HEK293 (cell line): ENCODE results near the gene MICU1.

Experiments used
- CTCF ChIA-PET: fragments of 350-600 bp; formaldehyde crosslinking; extraction: SDS; loops from one replicate; lab custom pipeline; 2021; ENCODE audit warnings: antibody characterized with exemption; lab: Yijun Ruan, JAX
- POLR2A ChIA-PET: fragments of 300-600 bp; formaldehyde crosslinking; extraction: SDS; loops from one replicate; lab custom pipeline; 2020; ENCODE audit warnings: antibody characterized with exemption, inconsistent platforms; lab: Yijun Ruan, JAX
- H3K27ac ChIP-seq: fragments of 200-500 bp; sonication (Bioruptor generic); 2 replicates; pipeline ENCODE4 v1.5.1; 2014; ENCODE audit warnings: low read depth, low read length, control low read depth, inconsistent platforms; ENCODE audit errors: extremely low read depth
- H3K36me3 ChIP-seq, 2 experiments: fragments of 200-500 bp in 1 of 2; sonication (Bioruptor generic) in 1 of 2; 1 replicate in 1 of 2; 2 replicates in 1 of 2; pipeline ENCODE4 v1.5.1; 2014 to 2017; ENCODE audit warnings: inconsistent platforms in 2 of 2, low read length in 2 of 2; ENCODE audit not compliant: control insufficient read depth in 2 of 2, insufficient read depth in 1 of 2
- H3K4me1 ChIP-seq: fragments of 200-500 bp; sonication (Bioruptor generic); 2 replicates; pipeline ENCODE4 v1.5.1; 2014; ENCODE audit warnings: mild to moderate bottlenecking, low read length, inconsistent platforms; ENCODE audit not compliant: control insufficient read depth, insufficient read depth
- H3K4me3 ChIP-seq: 2 replicates; pipeline ENCODE4 v1.5.1; 2011; ENCODE audit warnings: low read depth, mild to moderate bottlenecking, control low read depth, low read length, moderate library complexity
- H3K9me3 ChIP-seq: fragments of 200-500 bp; sonication (Bioruptor generic); 2 replicates; pipeline ENCODE4 v1.5.1; 2014; ENCODE audit warnings: low read depth, low read length, inconsistent platforms; ENCODE audit not compliant: control insufficient read depth, insufficient read depth
- EGR2 ChIP-seq: fragments of 450-650 bp; formaldehyde crosslinking; IDR thresholded peaks from 2 replicates; pipeline ENCODE4 v1.5.1; 2016; ENCODE audit warnings: low read depth, missing biosample characterization, missing genetic modification characterization
- FEZF1 ChIP-seq: fragments of 450-650 bp; formaldehyde crosslinking; IDR thresholded peaks from 2 replicates; pipeline ENCODE4 v1.5.1; 2016; ENCODE audit warnings: missing biosample characterization, missing genetic modification characterization
- GLIS1 ChIP-seq: fragments of 450-650 bp; formaldehyde crosslinking; IDR thresholded peaks from 2 replicates; pipeline ENCODE4 v1.5.1; 2016; ENCODE audit warnings: missing biosample characterization, missing genetic modification characterization
- YY1 ChIP-seq: fragments of 450-650 bp; formaldehyde crosslinking; IDR thresholded peaks from 2 replicates; pipeline ENCODE4 v1.5.1; 2018; ENCODE audit warnings: missing biosample characterization, missing genetic modification characterization
- ZFHX2 ChIP-seq: fragments of 450-650 bp; formaldehyde crosslinking; conservative IDR thresholded peaks from 2 replicates; pipeline ENCODE4 v1.5.1; 2016; ENCODE audit warnings: missing biosample characterization, missing genetic modification characterization
- ZFP69B ChIP-seq: fragments of 450-650 bp; formaldehyde crosslinking; IDR thresholded peaks from 2 replicates; pipeline ENCODE4 v1.5.1; 2016; ENCODE audit warnings: missing biosample characterization, missing genetic modification characterization
- ZNF169 ChIP-seq: fragments of 450-650 bp; formaldehyde crosslinking; IDR thresholded peaks from 2 replicates; pipeline ENCODE4 v1.5.1; 2016; ENCODE audit warnings: missing biosample characterization, missing genetic modification characterization
- ZNF266 ChIP-seq: fragments of 450-650 bp; formaldehyde crosslinking; IDR thresholded peaks from 2 replicates; pipeline ENCODE4 v1.5.1; 2016; ENCODE audit warnings: missing biosample characterization, missing genetic modification characterization, low read depth
- ZNF433 ChIP-seq: fragments of 450-650 bp; formaldehyde crosslinking; IDR thresholded peaks from 2 replicates; pipeline ENCODE4 v1.5.1; 2016; ENCODE audit warnings: missing biosample characterization, missing genetic modification characterization, low read depth
- ZNF600 ChIP-seq: fragments of 450-650 bp; formaldehyde crosslinking; IDR thresholded peaks from 2 replicates; pipeline ENCODE4 v1.5.1; 2016; ENCODE audit warnings: missing biosample characterization, missing genetic modification characterization
- ZNF791 ChIP-seq: fragments of 450-650 bp; formaldehyde crosslinking; IDR thresholded peaks from 2 replicates; pipeline ENCODE4 v1.5.1; 2016; ENCODE audit warnings: missing biosample characterization, missing genetic modification characterization
- ZNF792 ChIP-seq: fragments of 450-650 bp; formaldehyde crosslinking; IDR thresholded peaks from 2 replicates; pipeline ENCODE4 v1.5.1; 2016; ENCODE audit warnings: missing biosample characterization, missing genetic modification characterization
- ZSCAN30 ChIP-seq: fragments of 450-650 bp; IDR thresholded peaks from 2 replicates; pipeline ENCODE4 v1.5.1; 2018; ENCODE audit warnings: missing biosample characterization, mild to moderate bottlenecking, missing genetic modification characterization, moderate library complexity
- TF ChIP-seq, protein P1 (sequence below): fragments of 450-650 bp; formaldehyde crosslinking; IDR thresholded peaks from 2 replicates; pipeline ENCODE4 v1.5.1; 2016; ENCODE audit warnings: missing biosample characterization, missing genetic modification characterization
- TF ChIP-seq, protein P2 (sequence below): fragments of 450-650 bp; formaldehyde crosslinking; IDR thresholded peaks from 2 replicates; pipeline ENCODE4 v1.5.1; 2017; ENCODE audit warnings: missing biosample characterization, missing genetic modification characterization
- TF ChIP-seq, protein P3 (sequence below): fragments of 450-650 bp; formaldehyde crosslinking; IDR thresholded peaks from 2 replicates; pipeline ENCODE4 v1.5.1; 2017; ENCODE audit warnings: missing biosample characterization, missing genetic modification characterization

The MICU1 gene

DNA sequence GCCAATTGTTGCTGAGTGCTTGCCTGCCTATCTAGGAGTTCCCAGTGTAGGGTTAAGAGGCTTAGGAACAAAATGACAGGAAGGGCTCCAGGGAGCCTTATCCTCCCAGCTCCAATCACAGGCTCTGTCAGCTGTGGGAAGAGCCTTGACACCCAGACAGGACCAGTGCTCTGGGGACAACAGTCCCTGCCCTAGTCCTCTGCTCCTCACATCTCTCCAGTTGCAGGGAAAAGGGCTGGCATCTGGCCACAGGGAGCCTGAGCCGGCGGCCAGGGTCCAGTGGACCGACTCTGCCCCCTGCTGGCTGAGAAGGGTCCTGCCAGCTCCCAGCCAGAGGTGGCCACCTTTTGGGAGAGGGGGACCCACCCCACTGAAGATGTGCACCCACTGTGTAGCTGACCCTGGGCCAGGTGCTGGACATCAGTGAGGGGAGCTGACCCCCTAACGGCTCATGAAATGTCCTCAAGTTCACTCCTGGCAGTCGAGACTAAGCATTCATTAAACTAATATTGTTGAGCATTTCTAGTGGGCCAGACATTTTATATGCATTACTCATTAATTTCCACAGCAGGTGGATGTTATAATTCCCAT, 288.7 kb downstream of the MICU1 start (continued):
- peak; percentile 87; the same call in 1 of the 2 replicates for TF ChIP-seq ZSCAN30
- TF ChIP-seq YY1 (tag by site-specific recombination), result 0 out of 2 replicates have a peak, but pooled peaks have one; percentile 13
- 0 out of 2 replicates have a peak, but pooled peaks have one; percentile 18 for TF ChIP-seq ZNF600 (tag by site-specific recombination)
- TF ChIP-seq, protein P1, sequence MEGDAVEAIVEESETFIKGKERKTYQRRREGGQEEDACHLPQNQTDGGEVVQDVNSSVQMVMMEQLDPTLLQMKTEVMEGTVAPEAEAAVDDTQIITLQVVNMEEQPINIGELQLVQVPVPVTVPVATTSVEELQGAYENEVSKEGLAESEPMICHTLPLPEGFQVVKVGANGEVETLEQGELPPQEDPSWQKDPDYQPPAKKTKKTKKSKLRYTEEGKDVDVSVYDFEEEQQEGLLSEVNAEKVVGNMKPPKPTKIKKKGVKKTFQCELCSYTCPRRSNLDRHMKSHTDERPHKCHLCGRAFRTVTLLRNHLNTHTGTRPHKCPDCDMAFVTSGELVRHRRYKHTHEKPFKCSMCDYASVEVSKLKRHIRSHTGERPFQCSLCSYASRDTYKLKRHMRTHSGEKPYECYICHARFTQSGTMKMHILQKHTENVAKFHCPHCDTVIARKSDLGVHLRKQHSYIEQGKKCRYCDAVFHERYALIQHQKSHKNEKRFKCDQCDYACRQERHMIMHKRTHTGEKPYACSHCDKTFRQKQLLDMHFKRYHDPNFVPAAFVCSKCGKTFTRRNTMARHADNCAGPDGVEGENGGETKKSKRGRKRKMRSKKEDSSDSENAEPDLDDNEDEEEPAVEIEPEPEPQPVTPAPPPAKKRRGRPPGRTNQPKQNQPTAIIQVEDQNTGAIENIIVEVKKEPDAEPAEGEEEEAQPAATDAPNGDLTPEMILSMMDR (tag by site-specific recombination), result peak; percentile 94
- TF ChIP-seq ZNF791 (tag by site-specific recombination), result no peak
- TF ChIP-seq, protein P2, sequence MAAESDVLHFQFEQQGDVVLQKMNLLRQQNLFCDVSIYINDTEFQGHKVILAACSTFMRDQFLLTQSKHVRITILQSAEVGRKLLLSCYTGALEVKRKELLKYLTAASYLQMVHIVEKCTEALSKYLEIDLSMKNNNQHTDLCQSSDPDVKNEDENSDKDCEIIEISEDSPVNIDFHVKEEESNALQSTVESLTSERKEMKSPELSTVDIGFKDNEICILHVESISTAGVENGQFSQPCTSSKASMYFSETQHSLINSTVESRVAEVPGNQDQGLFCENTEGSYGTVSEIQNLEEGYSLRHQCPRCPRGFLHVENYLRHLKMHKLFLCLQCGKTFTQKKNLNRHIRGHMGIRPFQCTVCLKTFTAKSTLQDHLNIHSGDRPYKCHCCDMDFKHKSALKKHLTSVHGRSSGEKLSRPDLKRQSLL (tag by site-specific recombination), result peak; percentile 90
- no peak for TF ChIP-seq FEZF1
- TF ChIP-seq ZNF433 (tag by site-specific recombination), result no peak
- TF ChIP-seq GLIS1 (tag by site-specific recombination), result no peak; the same call in 1 of the 2 replicates
- TF ChIP-seq ZNF169 (tag by site-specific recombination), result no peak
- TF ChIP-seq ZNF792 (tag by site-specific recombination), result no peak

DNA sequence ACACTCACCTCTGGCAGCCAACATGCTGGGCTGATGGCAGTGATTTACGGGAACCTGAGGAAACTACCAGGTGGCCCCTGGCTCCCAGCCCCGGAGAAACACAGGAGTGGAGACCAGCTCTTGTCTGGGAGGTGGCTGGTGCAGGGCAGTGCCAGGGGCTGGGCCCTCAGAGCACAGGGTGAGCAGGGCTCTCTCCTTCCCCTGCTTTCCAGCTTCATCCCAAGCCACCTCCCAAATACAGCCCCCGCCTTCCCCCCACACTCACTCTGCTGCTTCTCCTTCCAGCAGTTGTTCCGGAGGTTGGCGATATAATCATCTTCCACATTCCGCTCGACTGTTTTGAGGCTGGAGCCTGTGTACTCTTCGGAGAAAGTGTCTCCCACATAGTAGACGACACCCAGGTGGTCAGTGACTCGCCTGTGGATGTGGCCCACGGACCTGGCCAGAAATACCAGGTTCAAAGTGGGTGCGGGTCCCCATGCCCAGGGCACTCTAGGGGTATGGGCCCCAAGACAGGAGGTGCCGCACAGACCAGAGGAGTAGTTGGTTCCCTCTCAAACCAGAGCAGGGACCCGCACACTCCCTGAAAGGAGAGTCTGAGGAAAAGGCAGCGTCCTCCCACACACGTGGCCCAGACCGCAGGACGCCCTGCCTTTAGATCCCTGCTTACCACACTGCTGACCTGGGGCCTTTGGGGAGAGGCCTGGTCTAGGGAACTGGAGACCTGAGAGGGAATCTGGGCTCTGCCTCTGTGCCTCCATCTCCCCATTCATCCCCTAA, 289.4 kb downstream of the MICU1 start:
- H3K36me3 ChIP-seq, result peaks cover 21 to 56% of the 10 kb centered on the region in 2 experiments; a peak in 2 of 3 replicates
- peak; percentile 67 for TF ChIP-seq EGR2 (tag by site-specific recombination)
- no peak for TF ChIP-seq ZNF266
- peak; percentile 33; the same call in 1 of the 2 replicates for TF ChIP-seq ZFHX2 (tag by site-specific recombination)
- no peak for TF ChIP-seq ZFP69B (tag by site-specific recombination)
- TF ChIP-seq, all 188 proteins: peak for 2
- peaks cover 17% of the 10 kb centered on the region for H3K4me1 ChIP-seq
- no peak overlapping the region for H3K4me3 ChIP-seq
- H3K9me3 ChIP-seq, result no peaks in the 10 kb centered on the region
- H3K27ac ChIP-seq, result no peak overlapping the region; the same call in 1 of the 2 replicates
- POLR2A ChIA-PET, result interaction anchor here (0.6 kb wide), 2 partner anchors 61 to 63 kb away, joined by 4 to 5 read pairs; partner anchors contain the start of gene DDIT4
- CTCF ChIA-PET, result interaction anchor here (0.6 to 5.3 kb wide), 24 partner anchors 9 to 1027 kb away, joined by 3 to 31 read pairs (median 6); partner anchors contain the start of gene DNAJB12

DNA sequence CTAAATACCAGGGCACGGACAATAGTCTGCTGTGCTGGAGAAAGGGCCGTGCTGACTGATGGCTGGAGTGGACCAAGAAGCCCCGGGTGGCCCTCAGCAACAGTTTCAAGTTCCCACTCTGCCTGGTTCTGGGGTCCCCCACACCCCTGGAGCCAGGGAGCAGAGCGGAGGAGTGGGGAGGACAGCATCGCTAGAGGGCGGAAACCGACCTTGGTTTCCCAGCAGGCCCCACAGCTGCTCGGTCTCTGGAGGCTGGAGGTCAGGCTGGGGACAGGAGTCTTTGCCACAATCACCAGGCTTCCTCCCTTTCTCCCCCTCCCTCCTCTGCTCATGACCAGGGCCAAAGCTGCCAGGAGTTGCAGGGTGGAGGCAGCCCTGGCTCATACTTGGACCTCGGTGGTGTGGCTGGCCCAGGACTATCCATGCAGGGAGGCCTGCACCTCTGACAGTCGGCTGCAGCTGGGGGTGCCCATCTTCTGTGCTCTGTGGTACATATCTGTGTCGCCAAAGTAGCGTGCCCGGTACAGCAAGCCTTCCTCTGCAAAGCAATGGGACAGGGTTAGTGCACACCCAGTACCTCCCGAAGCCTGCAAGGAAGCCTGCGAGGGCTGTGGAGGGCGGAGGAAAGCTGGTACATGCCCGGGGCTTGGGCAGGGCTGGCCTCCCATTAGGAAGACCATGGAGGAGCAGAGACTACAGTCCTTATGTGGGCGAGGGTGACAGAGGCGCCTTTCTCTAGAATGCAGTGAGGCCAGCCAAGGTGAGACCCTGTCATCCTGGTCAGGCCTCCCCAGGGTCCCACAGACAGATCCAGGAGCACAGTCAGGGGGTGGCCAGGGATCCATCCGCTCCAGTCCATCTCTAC, 290.3 kb downstream of the MICU1 start:
- H3K4me1 ChIP-seq, result peaks cover 24% of the 10 kb centered on the region
- no peak for TF ChIP-seq GLIS1 (tag by site-specific recombination)
- TF ChIP-seq, protein P3, sequence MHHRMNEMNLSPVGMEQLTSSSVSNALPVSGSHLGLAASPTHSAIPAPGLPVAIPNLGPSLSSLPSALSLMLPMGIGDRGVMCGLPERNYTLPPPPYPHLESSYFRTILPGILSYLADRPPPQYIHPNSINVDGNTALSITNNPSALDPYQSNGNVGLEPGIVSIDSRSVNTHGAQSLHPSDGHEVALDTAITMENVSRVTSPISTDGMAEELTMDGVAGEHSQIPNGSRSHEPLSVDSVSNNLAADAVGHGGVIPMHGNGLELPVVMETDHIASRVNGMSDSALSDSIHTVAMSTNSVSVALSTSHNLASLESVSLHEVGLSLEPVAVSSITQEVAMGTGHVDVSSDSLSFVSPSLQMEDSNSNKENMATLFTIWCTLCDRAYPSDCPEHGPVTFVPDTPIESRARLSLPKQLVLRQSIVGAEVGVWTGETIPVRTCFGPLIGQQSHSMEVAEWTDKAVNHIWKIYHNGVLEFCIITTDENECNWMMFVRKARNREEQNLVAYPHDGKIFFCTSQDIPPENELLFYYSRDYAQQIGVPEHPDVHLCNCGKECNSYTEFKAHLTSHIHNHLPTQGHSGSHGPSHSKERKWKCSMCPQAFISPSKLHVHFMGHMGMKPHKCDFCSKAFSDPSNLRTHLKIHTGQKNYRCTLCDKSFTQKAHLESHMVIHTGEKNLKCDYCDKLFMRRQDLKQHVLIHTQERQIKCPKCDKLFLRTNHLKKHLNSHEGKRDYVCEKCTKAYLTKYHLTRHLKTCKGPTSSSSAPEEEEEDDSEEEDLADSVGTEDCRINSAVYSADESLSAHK, result peak; percentile 50; the same call in 1 of the 2 replicates
- POLR2A ChIA-PET, result interaction anchor here (1.0 kb wide), 1 partner anchor 75 kb away, joined by 3 read pairs; no protein-coding TSS in a partner anchor
- CTCF ChIA-PET, result interaction anchor here (0.6 to 5.3 kb wide), 7 partner anchors 8 to 632 kb away, joined by 3 to 31 read pairs (median 4); partner anchors contain the start of gene DNAJB12
- H3K4me3 ChIP-seq, result no peak overlapping the region
- H3K27ac ChIP-seq, result no peak overlapping the region; the same call in 1 of the 2 replicates
- H3K36me3 ChIP-seq, result peaks cover 21 to 50% of the 10 kb centered on the region in 2 experiments; a peak in 2 of 3 replicates
- H3K9me3 ChIP-seq, result no peaks in the 10 kb centered on the region
